HG03025 (cell line): ENCODE results near the gene SLC36A2.
"Not testable (repeated sequence)": the region's sequence is repeated elsewhere in the genome, so short reads cannot be mapped to it uniquely, and the experiment has no call there.

Experiments
- ATAC-seq: cut with Tn5 transposase; IDR thresholded peaks from one replicate; pipeline ENCODE4 v1.9.1; 2021; ENCODE audit warnings: mild to moderate bottlenecking, moderate library complexity; ENCODE audit not compliant: unreplicated experiment, low FRiP score

SLC36A2 gene

GRCh38 chr5:151347369-151347768 lies at the start of gene SLC36A2:
Gene SLC36A2, minus strand, starts transcription at chr5:151347559. Its CDS starts 99 bp downstream, at chr5:151347460.
- no peak for ATAC-seq

DNA sequence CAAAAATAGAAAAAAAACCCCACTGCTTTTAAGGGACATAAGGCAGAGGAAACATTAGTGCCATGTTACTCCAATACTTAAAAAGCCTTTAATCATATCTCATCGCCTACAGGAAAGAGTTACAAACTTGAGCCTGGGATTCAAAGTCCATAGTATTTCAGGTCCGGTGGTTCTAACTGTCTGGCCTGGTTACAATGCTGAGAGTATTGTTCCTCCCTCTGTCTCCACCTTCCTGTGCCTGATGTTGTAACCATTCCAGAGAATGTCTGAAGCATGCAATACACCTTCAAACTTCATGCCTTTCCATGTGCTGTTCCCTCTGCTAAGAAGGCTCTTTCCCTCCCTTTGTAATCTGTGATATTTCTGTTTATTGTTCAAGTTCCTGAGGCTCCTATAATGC lies 41.6 kb upstream of the SLC36A2 start:
- ATAC-seq = no peak

- ATAC-seq = no peak
These were observed 36.7 kb upstream of the SLC36A2 start for GRCh38 chr5:151384106-151384505.

DNA sequence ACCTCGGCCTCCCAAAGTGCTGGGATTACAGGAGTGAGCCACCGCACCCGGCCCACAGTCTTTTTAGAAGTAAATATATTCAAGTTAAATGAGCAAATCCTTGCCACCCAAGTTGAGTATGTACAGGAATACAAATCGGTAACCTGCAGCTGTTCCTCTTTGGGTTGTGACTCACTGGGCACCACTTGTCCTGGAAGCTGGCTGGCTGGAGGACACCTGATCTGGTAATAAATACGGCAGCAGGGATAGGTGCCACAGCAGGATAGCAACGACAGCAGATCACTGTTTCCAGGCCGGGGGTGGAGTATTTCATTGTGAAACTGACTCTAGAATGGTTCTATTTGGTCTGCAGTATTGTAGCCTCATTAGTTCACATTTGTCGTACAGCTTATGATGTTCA lies 35.7 kb upstream of the SLC36A2 start:
- no peak for ATAC-seq

- ATAC-seq = no peak
These were observed 35.2 kb upstream of the SLC36A2 start for GRCh38 chr5:151382576-151382975.

- ATAC-seq = no peak
These were observed 34.5 kb upstream of the SLC36A2 start for GRCh38 chr5:151381899-151382298.

DNA sequence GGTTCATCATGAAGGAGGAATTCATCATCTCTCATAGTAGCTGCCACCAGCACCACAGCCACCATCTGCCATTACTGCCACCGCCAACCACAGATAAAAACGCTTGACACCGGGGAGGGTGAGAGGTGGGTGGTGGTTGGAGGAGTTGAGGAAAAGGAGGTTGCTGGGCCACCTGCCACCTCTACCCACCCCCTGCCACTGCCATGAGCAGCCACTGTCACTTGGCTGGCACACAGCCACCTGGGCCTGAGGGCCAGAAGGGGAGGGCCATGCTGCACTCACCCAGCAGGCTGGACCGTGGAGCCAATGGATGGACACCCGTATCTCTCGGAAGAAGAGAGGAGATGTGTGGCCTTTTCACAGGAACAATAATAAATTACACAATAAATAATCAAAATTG lies 31.3 kb upstream of the SLC36A2 start:
- ATAC-seq = no peak

GRCh38 chr5:151374539-151374938 lies 27.2 kb upstream of the SLC36A2 start:
- ATAC-seq = no peak

DNA sequence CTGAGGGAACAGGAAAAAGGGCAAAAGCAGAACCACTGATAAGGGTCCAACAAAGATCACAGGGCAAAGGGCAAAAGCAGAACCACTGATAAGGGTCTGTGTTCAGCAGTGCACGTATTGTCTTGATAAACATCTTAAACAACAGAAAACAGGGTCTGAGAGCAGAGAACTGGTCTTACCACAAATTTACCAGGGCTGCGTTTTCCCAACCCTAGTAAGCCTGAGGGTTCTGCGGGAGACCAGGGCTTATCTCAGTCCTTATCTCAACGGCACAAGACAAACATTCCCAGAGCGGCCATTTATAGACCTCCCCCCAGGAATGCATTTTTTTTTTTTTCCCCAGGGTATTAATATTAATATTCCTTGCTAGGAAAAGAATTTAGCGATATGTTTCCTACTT lies 19.7 kb upstream of the SLC36A2 start:
- not testable (repeated sequence) for ATAC-seq

DNA sequence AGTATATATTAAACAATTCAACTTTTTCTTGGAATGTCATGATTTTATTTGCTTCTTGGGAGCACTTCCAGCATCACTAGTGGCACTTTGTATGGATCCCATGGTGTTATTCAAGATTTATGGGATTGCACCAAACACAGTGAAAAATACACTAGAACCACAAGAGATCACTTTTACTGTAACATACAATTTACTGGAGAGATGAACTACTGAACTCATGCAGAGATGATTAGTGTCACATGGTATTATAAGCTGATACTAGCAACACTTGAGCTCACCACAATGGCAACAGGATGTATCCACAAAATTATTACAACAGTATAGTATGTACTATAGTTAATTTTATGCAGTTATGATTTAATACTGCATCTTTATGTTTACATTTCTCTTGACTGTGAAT lies 16.3 kb upstream of the SLC36A2 start:
- no peak for ATAC-seq

DNA sequence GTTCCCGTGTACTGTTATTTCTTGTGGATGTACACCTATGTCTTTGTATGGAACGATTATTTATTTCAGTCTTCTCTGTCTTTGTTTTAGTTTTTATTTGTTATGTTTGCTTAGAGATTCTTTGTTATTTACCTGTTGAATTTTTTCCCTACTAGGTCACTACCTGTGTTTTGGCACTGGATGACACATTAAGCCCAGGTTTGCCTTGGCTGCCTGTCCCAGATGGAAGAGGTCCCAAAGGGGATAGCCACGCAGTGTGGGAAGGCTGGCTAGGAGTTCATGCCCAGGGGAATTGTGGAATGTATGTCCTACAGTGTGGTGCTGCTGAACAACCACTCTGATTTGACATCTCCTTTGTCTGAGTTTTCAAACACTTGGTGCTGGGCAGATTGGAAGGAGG lies 15.6 kb upstream of the SLC36A2 start:
- ATAC-seq = no peak

DNA sequence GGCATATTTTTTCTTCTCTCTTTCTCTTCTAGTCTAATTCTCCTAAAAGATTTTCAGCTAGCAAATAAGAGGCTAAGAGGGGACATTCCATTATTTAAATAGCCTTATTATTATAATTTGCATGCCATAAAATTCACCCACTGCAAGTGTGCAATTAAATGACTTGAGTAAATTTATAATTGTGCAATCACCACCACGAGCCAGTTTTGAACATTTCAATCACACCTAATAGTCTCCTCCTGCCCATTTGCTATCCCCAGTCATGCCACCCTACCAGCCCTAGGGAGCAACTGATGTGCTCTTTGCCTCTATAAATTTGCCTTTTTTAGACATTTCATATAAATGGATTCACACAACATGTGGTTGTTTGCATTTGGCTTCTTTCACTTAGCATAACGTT lies 12.0 kb upstream of the SLC36A2 start:
- no peak for ATAC-seq

DNA sequence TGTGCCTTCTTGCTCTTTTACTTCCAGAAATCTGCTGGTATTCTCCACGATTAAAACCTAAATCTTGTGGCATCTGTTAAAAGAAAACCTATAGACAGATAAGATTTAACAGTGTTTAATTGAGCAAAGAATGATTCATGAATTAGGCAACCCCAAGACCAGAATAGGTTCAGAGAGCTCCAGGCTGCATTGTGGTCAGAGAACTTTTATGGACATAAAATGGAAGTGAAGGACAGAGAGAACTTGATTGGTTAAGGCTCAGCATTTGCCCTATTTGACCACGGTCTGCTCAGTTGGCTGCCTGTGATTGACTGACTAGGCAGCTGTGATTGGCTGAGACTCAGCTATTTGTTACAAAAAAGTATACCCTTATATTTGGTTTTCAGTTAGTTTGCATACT lies 10.4 kb upstream of the SLC36A2 start:
- no peak for ATAC-seq

DNA sequence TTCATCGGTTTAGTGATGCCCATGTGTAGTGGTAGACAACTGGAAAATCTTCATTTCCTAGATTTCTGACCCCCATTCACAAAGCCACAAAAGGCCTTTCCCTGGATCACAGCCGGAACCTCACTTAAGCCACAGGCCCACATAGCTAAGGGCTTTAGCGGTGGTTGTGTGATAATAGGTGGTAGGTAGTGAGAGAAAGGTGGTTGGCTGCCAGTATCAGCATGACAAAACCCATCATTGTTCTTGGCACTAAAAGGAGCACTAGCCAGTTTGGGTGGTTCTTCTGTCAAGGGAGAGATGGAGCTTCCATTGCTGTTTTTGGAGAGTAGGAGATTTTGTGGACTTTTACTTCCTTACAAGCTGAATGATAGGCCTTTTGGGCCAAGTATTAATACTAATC lies 9.7 kb upstream of the SLC36A2 start:
- no peak for ATAC-seq

DNA sequence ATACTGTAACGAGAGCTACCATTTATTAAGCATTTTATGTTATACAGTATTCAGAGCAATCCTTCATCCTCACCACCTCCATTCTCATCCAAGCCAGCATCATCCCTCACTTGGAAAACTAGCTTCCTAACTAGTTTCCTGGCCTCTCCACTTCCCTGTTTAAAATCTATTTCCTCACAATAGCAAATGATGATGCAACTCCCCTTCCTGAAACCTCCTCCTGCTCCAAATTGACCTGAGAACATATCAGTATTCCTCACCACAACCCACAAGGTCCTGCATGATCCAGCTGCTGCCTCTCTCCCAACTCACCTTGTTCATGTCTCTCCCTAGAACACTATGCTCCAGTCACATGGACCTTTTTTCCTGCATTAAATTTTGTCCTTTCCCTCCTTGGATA lies 4.3 kb upstream of the SLC36A2 start:
- ATAC-seq = no peak

GRCh38 chr5:151348789-151349188 lies 1.4 kb upstream of the SLC36A2 start:
- no peak for ATAC-seq

DNA sequence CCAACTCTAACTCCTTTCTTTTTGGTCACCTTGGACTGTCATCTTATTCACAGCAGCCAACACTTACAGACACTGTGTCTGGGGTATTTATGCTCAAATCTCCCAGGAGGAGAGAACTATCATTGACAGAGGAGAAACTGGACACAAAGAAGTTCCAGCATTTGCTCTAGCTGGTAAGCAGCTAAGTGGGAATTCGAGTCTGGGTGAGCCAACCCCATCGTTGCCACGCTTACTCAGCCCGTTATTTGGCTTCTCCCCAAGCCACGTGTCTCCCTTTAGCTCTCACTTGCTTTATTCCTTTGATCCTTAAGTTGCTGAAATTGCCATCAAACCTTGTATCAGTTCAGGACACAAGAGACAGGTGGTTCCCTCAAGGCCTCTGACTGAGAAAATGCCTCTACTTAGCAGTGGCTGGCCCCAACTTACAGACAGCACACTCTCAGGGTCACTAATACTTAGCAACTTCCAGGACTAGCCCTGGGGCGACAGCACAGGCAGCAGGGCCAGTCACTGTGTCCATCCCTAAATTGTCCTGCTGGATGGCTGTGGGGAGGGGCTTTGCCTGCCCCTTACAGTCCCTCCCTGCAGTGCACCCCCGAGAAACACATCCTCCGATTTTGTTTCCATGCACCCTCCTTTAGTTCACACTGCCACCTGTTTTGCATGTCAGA lies 1.4 kb downstream of the SLC36A2 start:
- ATAC-seq = no peak

GRCh38 chr5:151345187-151345807 lies 2.1 kb downstream of the SLC36A2 start:
- no peak for ATAC-seq

DNA sequence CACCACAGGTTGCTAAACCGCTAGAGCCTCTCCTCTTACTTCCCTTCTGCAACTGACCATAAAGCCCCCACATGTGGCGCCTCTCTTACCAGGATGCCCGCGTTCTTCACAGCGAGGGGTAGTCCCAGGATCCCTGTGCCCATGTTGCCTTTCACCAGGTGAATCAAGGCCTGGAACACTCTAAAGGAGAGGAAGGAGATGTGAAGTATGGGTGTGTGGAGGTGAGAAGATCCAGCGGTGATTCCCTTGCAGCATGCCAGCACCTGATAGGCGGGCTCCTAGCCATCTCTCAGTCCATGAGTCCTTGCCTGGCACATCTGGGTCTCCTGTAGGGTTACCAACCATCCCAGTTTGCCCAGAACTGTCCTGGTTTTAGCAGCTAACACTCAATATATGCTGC lies 3.3 kb downstream of the SLC36A2 start:
- ATAC-seq = no peak

DNA sequence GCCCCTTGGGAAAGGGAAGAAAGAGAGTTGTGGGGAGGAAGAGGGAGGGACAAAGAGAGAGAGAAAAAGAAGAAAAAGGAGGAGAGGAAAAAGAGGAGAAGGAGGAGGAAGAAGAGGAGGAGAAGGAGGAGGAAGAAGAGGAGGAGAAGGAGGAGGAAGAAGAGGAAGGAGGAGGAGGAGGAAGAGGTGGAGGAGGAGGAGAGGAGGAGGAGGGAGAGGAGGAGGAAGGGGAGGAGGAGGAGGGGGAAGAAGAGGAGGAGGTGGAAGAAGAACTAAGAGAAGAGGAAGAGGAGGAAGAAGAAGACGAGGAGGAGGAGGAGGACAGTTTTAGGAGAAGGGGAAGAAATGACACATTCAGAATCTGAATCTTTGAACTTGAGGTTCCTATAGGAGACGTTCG lies 7.4 kb downstream of the SLC36A2 start:
- ATAC-seq = no peak

- no peak for ATAC-seq
These were observed 8.6 kb downstream of the SLC36A2 start for GRCh38 chr5:151338734-151339133.

DNA sequence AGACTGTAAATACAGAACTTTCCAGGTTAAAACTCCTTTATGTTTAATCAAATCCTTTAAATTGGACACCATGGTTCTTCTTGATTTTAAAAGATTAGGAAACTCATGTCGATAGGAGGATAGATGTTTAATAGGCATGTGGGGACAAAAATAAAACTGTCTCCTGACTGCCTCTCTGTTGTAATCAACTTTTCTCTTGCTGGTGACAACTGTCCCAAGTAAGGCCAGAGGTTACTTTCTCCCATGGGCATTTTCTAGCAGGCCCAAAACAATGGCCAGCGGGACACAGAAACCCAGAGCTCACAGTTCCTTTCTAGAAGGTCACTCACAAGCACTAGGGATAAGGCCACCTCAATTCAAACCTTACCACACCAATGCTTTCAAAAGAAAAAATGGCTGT lies 14.5 kb downstream of the SLC36A2 start:
- no peak for ATAC-seq

GRCh38 chr5:151328734-151329133 lies 18.6 kb downstream of the SLC36A2 start:
- ATAC-seq = no peak
